ENCODE measurements around the gene C4B.
"Not testable (repeated sequence)": the region's sequence is repeated elsewhere in the genome, so short reads cannot be mapped to it uniquely, and the experiment has no call there.

GRCh38 chr6:32038878-32039277 is 24.3 kb downstream of the C4B start:
- TF ChIP-seq CTCF (IDR thresholded peaks at IDR 0.05); RAD21 (conservative IDR thresholded peaks at IDR 0.05 in 1 of 2, IDR thresholded peaks at IDR 0.05 in 1 of 2); MAFK (IDR thresholded peaks at IDR 0.05; ENCODE audit: partially characterized antibody); SREBF2 (IDR thresholded peaks at IDR 0.05); MAX (IDR thresholded peaks at IDR 0.05); NPAS2 (CRISPR knock-in tag; IDR thresholded peaks at IDR 0.05; ENCODE audit: borderline replicate concordance); JUNB (IDR thresholded peaks at IDR 0.05); CEBPB (IDR thresholded peaks at IDR 0.05); CHD2 (IDR thresholded peaks at IDR 0.05; ENCODE audit: low read length, partially characterized antibody); RCOR1 (IDR thresholded peaks at IDR 0.05; ENCODE audit: low read depth, low read length): not testable (repeated sequence)
